ENCODE data around the gene SLC13A4.
"Not testable (repeated sequence)": the region's sequence is repeated elsewhere in the genome, so short reads cannot be mapped to it uniquely, and the experiment has no call there.

SLC13A4 gene

DNA sequence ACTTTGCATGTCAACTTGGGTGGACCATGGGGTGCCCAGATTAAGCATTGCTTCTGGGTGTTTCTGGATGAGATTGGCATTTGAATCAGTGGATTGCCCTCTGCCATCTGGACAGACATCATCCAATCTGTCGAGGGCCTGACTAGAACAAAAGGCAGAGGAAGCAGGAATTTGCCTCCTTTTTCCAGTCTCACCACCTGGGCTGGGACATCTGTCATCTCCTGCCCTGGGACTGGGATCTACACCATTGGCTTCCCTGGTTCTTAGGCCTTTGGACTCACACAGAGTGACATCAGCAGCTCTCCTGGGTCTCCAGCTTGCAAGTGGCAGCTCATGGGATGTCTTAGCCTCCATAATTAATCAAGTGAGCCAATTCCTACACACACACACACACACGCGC is 10.3 kb downstream of the SLC13A4 start:
- no peak for DNase-seq

DNA sequence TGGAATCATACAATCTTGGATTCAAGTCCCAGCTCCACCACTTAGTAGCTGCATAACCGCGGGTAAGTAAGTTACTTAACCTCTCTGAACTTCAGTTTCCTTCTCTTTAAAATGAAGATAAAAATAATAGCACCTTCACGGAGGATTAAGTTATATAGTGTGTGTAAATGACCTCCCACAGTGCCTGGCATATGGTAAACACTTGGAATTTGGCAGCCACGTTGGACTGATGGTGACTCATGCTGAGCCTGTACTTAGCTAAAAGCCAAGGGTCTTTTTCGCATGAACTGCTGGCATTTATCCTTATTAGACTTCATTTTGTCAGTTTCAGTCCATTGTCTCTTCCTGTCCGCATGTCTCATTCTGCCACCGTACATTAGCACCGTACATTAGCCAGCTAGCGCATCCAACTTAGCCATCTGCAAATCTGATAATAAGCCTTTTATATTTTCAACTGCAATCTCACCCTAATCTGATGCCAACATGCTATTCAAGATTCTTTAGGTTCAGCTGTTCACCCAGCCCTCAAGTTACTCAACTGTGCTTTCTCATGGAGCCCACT is 11.2 kb downstream of the SLC13A4 start:
- no peak for DNase-seq

DNA sequence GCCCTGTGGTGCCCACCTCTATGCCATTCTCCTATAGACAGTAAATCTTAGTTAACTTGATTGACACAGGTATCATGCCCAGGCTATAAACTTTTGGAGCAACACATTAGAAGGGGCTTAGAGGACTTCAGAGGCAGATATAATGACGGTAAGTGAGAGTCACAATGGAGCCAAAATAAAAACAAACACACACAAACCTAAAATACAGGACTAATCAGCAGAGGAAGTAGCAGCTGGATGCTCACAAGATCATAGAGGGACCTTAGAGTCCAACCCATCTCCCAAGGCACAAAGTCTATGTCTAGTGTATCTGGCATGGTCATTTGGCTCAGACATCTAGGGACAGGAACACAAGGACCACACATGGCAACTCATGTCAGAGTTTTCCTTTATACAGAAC is 12.3 kb downstream of the SLC13A4 start:
- no peak for DNase-seq

DNA sequence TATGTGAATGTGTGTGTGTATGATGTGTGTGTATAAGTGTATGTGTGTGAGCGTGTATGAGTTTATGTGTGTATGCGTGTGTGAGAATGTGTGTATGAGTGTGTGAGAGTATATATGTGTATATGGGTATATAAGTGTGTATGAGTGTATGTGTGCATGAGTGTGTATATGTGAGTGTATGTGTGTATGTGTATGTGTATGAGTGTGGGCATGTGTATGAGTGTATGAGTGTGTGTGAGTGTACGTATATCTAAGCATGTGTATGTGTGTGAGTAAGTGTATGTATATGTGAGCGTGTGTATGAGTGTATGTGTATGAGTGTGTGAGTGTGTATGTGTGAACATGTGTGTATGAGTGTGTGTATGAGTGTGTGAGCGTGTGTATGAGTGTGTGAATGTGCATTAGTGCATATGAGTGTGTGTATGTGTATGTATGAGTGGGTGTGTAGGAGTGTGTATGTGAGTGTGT is 12.9 kb downstream of the SLC13A4 start:
- DNase-seq = no peak

DNA sequence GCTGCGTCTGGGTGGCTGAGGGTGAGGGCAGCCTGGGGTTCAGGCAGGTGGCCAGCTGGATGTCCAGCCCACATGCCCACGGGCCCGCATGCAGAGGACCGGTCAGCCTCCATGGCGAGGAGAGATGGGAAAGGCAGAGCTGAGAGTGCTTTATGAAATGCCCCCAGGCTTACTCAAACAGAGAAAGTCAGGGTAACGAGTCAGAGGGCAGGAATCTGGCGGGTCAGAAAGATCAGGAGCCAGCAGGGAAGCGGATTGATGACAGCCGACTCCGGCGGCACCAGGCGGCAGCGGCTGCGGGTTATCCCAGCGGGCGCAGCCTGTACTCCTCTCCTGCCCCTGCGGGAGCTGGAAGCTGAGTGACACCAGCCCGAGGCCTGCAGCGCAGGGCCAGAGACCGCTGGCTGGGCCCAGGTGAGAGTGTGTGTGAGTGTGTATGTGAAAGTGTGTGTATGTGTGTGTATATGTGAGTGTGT is 13.4 kb downstream of the SLC13A4 start:
- DNase-seq = peak in 1 of 2 experiments; percentile 43

DNA sequence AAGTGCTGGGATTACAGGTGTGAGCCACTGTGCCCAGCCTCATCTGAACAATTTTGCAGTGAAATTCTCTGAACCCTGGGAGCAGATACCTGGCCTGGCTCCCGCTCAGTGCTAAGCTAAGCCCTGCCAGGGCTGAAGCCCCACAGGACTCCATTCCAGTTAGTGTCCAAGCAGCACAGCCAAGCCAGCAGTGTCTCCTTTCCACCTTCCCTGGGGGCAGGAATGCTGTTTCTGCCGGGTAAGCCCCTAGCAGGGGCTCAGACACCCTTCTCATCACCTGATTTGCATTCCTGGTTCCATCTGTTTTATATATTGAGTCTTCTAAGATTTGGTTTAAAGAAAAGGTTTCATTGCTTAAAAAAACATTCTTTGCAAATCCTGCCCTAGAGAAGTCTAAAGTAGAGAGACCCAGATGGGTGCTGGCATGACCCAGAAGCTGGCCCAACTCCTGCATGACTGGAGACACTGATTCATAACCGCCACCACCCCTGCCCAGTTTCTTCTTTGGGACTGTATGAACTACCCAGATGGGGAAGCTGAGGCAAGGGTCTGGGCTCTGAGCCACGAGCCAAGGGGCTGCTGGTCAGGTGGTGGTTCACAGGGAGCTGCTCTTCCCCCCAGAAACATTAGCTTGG is 14.0 kb downstream of the SLC13A4 start:
- no peak for DNase-seq

DNA sequence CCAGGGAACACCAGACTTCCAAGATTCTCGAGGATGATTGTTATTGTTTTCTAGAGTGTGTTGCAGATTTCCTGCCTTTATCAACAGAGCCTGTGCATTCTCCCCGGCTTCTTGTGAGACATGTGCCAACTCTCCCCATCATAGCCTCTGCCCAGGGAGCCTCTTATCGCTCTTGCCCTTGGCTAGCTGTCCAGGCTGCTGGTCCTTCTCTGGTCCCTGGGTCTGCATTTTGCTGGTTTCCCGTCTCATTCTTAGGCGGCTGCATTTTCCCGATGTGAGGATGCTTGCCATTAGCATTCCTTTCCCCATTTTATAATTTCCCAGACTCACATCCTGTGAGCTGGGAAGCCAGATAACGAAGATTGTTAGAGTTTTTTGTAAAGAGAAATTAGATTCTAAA is 15.2 kb downstream of the SLC13A4 start:
- no peak for DNase-seq

DNA sequence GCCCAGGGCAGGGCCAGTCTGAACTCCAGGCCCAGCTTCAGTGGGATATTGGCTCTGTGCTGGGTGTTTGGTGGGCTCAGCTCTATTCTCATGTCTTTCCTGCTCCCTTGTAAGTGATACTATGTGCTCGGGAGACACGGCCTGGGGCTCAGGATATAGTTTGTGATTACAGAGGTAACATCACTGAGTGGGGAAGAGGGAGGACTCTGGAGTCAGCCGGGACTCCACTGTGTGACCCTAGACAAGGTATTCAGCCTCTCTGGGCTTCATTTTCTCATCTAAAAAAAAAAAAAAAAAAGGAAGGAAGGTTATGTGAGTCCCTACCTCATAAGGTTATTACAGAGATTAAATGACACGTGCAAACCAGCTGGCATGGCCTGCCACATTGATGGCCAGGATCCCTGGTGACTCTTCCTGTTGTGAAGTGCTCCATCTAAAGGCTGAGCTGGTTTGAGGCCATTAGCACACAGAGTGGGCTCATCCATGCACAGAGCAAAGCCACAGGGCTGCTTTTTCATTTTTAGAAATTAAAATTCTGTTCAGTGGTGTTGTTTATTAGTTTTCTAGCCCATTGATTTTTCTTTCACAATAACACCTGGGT is 15.7 kb downstream of the SLC13A4 start:
- DNase-seq = no peak

DNA sequence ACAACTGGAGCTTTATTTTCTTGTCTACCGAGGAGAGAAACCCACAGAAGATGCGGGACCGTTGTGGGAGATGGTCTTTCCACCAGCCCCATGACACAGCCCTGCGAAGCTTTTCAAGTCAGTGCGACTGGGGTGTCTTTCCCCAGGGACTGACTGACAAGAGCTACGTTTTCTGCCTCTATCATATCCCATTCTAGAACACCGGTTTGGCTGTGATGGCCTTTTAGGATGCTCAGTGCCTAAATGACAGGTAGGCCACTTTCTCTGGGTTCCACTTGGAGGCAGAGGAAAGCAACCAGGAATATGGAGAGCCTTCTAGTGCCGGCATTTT is 16.9 kb downstream of the SLC13A4 start:
- no peak for DNase-seq

DNA sequence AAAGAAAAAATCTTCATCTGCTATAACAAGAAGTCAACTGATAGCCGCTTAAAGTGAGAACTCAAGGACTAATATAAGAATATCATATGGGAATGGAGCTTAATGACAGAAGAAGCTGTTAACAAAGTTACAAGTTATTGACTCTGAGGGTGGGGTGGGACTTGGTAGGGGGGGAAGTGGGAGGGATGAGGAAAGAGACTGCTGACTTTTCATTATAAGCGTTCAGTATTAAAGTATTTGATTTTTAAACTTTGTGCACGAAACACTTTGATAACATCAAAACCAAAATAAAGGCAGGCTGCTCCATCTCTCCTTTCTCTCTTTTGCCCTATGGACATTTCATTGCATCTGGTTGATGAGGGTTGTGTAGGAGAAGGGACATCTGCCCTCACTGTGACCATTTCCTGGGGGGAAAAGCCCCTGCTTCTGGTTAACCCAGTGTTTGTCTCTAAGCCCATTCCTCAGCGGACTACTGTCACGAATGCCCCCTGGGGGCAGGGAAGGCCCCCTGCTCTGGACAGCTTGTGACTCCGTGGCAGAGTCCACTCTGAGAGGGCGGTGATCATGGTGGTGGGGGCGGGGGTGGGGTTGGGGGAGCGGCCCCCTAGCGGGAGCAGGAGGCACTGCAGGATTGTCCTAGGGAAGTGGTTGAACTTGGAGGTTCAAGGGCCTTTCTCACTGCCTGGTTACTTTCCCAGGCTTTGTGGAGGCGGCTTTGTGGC is 17.4 kb downstream of the SLC13A4 start:
- DNase-seq = peak in 1 of 2 experiments; percentile 7

DNA sequence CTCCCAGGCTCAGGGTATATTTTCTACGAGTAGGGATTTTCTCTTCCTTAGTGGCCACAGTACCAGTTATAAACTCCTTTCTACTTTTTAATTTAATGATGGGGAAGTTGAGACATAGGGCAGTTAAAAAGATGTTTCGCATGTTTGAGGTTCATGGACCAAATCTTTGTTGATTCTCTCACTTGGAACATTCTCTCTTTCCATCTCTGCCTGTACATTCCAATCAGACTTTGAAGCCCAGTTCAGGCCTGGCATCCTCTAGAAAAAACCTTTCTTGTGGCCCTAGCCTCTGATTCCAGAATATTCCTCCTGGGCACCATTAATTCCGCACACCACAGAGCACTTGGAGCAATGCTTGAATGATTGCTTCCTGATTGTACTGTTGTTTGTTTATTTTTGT is 18.5 kb downstream of the SLC13A4 start:
- DNase-seq = no peak

DNA sequence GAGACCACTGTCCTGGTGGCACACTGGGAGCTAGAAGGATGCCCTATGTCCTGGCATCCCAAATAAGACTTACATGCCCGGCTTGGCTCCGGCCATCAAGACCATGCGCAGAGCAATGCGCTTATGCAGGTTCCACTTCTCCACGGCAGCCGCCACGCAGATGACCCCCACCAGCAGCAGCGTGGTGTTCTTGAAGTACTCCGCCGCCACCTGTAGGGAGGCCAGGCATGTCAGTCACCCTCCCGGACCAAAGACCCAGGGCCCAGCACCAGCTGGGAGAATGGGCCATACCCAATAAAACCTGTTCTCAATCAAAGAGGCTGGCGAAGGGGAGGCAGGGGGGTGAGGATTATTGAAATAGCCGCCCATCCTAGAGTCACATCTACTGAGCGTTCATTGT is 19.9 kb downstream of the SLC13A4 start:
- no peak for DNase-seq

DNA sequence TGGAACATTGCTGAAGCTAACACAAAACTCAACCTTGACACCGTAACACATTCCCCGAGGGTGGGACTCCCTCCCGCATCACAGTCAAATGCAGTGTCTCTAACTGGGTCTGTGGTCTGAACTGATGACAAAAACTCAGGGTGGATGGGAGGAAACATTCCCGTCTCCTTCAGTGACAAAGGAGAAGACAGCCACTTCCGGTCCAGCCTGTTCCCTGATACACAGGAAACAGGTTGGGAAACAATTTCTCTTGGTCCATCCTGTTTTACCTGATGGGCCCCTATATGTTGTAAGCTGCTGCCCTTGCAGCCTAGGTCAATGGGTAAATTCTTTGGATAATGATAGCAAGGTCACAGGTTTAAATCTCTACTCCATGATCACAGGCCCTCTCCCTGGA is 20.4 kb downstream of the SLC13A4 start:
- DNase-seq = no peak

DNA sequence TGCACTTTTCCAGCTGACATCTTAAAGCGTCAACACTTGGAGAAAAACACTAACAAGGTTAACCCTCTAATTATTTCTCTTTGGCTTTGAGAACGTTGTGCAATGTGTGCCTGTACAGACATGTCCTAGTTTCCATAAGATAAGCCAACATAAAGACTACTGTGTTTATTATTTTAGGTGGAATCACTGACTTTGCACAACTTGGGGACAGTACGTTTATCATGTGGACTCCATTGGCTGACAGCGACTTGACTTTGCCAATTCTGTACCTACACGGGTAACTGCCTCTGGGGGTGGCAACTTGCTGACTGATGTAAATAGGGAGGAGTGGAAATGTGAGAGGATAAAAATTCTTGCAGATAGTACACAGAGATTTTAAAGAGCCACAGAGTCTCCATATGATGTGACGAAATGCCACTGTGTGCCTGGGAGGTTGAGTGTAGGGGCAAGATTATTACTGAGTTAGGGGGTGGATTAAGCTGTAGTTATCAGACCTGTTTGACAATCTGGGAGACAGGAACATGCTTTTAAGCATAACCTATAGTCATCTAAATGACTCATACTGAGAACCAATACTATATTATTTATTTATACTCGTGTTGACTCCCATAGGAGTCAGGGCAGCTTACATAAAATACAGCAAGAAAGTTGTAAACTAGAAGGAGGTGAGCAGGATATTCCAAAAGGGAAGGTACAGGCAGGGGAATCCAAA is 21.0 kb downstream of the SLC13A4 start:
- DNase-seq = no peak

DNA sequence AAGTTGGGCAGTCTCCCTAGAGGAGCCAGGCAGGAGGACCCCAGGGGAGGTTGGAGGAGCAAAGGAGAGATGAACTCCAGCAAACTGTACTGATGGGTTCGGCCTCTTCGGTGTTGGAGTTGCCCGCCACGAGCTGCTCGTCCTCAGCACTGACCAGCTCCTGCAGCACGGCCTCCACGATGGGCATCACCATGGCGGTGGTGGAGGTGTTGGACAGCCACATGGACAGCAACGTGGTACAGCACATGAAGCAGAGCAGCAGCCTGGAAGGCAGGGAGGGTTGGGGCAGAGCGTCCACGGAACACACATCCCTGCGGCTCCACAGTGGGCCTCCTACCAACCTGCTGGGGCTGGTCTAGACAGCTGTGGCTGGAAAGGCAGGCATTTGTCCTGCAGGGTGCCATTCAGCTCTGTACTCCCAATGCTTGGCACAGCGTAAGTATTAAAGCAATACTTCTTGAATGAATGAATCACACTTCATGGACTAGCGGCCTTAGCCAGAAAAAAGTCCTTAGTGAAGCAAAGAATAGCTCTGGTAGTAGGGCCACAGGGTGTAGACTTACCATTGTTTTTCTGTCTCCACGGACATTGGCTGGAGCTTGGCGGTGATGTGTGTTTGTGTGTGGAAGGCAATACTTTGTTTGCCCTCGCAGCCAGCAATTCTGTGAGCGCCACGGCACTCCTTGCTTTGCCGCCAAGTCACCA is 21.8 kb downstream of the SLC13A4 start:
- no peak for DNase-seq

DNA sequence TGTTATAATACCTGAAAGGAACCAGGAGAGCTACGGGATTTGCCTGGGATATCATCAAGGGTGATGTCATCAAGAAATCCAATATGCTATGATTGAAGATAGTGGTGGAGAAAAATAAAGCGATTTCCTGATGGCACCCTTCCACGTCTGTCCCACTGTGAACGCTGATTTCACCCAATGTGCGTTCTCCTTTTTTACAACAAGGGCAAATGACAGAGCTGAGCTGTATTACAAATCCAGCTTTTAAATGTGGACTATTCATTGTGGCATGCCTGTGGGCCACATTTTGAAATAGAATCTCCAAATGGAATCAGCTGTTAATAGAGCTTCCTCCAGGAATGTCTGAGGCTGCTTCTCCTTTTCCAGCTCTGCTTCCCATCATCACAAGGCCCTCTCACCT is 23.3 kb downstream of the SLC13A4 start:
- no peak for DNase-seq

DNA sequence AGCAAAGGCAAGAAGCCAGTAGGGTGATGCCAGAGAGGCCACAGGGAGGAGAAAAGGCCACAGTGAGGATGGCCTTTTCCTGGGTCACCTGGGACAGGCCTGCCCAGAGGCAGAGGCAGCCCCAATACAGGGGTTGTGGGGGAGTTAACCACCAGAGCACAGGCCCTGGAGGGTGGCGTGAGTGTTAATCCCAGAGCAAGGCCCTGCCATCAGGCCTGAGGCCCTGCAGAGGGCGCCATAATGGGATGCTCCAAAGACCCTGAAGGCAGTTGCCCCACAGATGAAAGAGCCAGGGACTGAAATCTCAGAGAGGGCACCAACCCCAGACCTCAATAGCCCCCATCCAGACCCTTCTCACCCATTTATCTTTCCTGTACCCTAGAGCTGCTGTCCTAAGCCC is 23.9 kb downstream of the SLC13A4 start:
- no peak for DNase-seq

DNA sequence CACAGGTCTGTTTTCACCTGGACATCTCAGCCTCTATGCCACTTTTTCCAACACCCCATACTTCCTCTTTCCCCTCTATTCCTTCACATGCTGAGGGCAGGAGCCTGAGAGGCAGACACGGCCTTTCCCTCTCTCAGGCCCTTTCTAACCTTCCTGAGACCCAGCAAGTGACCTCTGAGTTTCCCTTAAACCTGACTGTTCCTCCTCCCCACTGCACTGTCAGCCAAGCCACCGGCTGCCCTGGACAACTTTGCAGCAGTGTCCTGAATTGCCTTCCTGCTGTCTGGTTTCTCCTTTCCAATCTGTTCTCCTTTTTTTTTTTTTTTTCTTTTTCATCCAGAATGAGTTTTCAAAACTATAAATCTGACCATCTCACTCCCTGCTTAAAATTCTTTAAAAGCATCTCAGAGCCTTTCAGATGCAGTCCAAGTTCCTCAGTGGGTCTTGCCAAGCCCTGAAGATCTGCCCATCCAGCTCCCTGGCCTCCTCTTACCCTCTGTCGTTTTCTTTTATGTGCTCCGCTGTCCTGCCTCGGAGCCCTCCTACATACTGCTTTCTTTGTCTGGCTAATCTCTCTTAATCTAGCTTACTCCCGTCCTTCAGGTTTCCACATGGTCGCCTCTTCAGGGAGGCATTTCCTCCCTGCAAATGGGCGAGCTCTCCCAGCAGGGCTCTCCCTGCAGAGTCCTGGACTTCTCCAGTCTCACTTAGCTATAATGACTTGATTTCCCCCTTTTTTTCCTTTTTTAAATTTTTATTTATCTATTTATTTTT is 30.5 kb downstream of the SLC13A4 start:
- no peak for DNase-seq

DNA sequence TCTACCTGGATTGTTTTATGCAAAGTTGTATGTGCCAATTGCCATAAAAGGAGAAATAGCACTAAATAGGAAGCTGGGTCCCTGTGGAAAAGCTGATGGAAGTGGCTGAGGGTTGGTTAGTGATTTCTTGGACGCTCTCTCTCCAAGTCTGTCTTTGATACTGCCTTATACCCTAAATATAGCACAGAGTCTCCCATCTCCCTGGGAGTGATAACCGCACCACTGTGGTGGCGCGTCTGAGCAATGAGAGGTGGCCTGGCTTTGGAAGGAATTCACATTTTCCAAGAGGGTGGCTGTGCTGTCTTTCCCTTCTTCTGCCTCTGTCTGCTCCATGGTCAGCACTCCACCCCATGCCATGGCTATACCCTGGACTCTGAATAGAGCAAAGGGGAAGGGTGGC is 34.4 kb downstream of the SLC13A4 start:
- DNase-seq = no peak

DNA sequence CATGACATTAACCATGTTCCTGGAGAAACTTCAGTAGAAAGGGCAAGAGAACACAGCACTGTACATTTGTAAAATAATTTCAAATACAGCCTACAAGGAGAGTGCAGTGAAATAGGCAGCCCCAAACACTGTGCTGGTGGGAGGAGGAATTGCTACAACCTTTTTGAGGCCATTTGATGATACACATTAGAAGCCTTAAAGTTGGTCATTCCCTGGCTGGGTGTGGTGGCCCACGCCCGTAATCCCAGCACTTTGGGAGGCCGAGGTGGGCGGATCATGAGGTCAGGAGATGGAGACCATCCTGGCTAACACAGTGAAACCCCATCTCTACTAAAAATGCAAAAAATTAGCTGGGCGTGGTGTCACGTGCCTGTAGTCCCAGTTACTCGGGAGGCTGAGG is 35.4 kb downstream of the SLC13A4 start:
- DNase-seq = not testable (repeated sequence)

DNA sequence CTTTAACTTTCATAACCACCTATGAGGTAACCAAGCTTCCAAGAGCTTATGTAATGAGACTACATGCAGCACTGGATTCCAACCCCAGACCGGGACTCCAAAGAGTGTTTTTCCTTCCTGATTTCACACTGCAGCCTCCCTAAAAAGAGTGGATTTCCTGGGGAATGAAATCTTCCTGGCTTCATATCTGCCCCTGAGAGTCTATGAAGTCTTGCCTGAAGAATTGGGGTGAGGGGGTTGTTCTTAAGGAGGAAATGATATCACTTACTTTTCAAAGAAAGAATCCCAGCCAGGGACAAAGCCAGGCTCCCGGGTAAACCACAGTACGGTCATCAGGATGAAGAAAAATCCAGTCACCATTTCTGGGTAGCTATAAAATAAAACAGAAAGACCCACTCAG is 35.9 kb downstream of the SLC13A4 start:
- DNase-seq = no peak

DNA sequence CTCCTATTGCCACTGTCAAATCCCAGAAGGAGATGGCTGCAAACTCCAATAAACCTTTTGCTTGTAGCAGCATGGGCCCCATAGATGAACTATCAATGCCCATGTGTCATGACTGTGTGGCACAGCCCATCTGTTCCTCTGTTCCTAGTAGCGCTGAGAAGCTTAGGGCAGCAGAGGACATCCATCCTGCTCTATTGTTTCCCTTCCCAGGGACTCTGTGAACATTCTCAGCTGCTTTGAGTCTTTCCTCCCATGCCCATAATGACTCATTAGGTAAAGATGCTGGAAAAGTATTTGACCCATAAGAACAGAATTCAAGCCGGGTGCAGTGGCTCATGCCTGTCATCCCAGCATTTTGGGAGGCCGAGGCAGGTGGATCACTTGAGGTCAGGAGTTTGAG is 37.4 kb downstream of the SLC13A4 start:
- no peak for DNase-seq
